Stimulated activated CD8-positive, alpha-beta memory T cell treated with anti-CD3 and anti-CD28 coated beads, Interleukin-12 subunit alpha, Interleukin-12 subunit beta, amount 100 ng/mL, for 24 hours (primary cell): ENCODE measurements around the gene WWP2.
"Not testable (repeated sequence)": the region's sequence is repeated elsewhere in the genome, so short reads cannot be mapped to it uniquely, and the experiment has no call there.

Experiments
- DNase-seq: peaks from one replicate; pipeline ENCODE4 v3.0.0-alpha.2; 2020; ENCODE audit errors: extremely low read depth

WWP2 gene

GRCh38 chr16:69794486-69794885 is 32.4 kb downstream of the WWP2 start:
- no peak for DNase-seq

- DNase-seq, result no peak
Measured at GRCh38 chr16:69796285-69797118, 34.4 kb downstream of the WWP2 start.

DNA sequence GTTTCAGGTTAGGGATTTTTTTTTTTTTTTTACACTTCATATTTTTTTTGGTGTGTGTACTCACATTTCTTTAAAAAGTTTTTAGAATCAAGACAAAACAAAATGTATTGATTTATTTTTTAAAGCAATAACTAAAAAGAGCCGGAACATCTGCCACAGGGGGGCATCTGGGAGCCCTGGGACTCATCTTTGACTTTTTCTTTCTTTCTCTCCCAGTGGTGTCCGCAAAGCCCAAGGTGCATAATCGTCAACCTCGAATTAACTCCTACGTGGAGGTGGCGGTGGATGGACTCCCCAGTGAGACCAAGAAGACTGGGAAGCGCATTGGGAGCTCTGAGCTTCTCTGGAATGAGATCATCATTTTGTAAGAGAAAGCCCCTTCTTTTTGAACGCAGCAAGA is 36.3 kb downstream of the WWP2 start:
- no peak for DNase-seq

GRCh38 chr16:69799611-69800031 is 37.5 kb downstream of the WWP2 start:
- DNase-seq, result no peak

GRCh38 chr16:69804297-69804696 is 42.2 kb downstream of the WWP2 start:
- DNase-seq, result no peak

DNA sequence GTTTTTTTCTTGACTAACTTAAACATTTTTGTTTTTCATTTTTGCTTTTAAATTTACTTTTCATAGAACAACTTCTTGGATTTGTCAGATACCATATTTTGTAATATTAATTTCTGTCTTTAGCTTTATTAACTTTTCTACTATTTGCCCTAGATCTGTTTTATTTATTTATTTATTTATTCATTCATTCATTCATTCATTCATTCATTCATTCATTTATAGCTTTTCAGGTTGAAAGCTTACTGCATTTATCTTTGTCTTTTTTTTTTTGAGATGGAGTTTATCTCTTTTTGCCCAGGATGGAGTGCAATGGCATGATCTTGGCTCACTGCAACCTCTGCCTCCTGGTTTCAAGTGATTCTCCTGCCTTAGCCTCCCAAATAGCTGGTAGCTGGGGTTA is 44.6 kb downstream of the WWP2 start:
- not testable (repeated sequence) for DNase-seq

DNA sequence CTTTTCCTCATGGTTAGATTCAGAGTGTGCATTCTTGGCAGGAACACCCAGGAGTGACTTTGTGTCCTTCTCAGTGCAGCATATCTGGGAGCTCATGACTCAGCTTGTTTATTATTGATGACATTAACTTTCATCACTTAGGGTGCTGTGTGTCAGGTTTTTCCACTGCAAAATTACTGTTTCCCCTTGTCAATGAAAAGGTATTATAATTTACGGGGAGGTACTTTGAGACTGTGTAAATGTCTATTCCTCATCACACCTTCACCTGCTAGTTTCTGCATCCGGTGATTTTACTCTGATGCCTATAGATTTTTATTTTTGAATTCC is 50.5 kb downstream of the WWP2 start:
- DNase-seq, result no peak

GRCh38 chr16:69814078-69814477 is 51.9 kb downstream of the WWP2 start:
- no peak for DNase-seq

- no peak for DNase-seq
Measured at GRCh38 chr16:69814561-69814960, 52.4 kb downstream of the WWP2 start.

GRCh38 chr16:69815216-69815883 is 53.2 kb downstream of the WWP2 start:
- DNase-seq, result not testable (repeated sequence)

- DNase-seq, result no peak
Measured at GRCh38 chr16:69816996-69817395, 54.9 kb downstream of the WWP2 start.

GRCh38 chr16:69818891-69819545 is 56.9 kb downstream of the WWP2 start:
- no peak for DNase-seq

DNA sequence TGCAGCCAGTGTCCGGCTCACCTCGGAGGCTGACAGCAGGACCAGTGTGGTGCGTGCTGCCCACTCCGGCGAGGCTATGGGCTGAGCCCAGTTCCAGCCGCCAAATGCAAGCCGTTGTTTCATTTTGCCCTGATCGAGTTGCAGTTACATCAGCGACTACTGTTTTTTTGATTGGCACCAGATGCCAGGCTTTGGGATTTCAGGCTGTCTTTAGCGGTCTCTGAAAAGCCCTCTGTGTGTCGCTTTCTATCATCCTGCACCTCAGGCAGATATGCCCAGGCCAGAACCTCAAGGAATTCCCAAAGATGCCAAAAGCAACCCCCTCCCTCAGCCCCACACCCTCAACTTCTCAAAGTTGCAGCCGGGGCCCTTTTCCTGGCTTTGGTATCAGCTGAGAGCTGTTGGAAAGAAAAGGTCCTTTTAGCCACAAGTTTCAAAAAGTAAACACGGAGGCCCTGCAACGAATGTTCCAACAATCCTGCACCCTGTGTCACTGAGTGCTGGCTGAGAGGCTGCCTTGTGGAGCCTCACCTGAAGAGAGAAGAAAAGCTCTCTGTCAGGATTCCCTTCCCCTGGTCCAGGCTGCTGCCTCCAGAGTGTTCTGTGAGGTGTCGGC is 58.9 kb downstream of the WWP2 start:
- DNase-seq, result no peak

- no peak for DNase-seq
Measured at GRCh38 chr16:69821844-69822173, 59.7 kb downstream of the WWP2 start.

DNA sequence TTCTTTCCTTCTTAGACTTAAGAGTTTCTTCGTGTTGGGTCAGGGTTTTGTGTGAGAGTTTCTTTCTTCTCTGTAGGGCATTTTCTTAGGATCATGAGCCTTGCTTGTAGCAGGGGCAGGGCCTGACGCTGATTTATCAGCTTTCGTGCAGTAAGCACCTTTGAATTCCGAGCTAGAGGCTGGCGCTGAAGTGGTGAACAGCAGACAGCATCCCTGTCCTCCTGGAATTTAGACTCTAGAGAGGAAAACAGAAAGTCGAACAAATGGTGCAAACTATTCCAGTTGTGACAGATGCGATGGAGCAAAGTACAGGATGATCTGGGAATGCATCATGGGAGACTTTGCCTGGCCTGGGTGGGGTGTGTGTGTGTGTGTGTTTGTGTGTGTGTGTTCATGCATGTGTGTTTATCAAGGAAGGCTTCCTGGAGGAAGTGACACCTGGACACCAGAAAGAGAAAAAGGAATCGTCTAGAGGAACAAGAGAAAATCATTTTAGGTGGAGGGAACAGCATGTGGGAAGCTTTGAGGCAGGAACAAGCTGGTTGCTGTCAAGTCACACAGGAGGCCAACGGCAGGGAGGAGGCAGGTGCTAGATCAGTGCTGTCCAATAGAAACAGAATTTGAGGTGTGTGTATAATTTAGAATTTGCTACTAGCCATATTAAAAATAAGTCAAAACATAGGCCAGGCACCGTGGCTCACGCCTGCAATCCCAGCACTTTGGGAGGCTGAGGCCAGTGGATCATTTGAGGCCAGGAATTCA is 60.2 kb downstream of the WWP2 start:
- no peak for DNase-seq

- DNase-seq, result no peak
Measured at GRCh38 chr16:69823831-69824563, 61.9 kb downstream of the WWP2 start.

DNA sequence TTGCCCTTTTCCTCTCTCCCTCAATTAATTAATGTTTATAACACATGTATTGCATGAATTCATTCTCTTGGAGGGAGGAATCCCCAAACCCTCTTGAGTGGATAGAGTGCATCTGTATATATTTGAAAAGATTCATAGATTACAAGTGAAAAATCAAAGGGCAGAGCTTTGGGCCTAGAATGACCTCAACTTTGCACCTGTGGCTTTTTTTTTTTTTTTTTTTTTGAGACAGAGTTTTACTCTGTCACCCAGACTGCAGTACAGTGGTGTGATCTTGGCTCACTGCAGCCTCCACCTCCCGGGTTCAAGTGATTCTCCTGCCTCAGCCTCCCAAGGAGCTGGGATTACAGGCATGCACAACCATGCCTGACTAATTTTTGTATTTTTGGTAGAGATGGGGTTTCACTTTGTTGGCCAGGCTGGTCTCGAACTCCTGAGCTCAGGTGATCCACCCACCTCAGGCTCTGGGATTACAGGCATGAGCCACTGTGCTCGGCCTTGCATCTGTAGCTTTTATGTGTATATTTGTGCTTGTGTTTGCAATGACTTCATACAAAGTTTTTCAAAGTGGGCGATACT is 62.5 kb downstream of the WWP2 start:
- not testable (repeated sequence) for DNase-seq

- DNase-seq, result no peak
Measured at GRCh38 chr16:69827524-69827923, 65.4 kb downstream of the WWP2 start.

DNA sequence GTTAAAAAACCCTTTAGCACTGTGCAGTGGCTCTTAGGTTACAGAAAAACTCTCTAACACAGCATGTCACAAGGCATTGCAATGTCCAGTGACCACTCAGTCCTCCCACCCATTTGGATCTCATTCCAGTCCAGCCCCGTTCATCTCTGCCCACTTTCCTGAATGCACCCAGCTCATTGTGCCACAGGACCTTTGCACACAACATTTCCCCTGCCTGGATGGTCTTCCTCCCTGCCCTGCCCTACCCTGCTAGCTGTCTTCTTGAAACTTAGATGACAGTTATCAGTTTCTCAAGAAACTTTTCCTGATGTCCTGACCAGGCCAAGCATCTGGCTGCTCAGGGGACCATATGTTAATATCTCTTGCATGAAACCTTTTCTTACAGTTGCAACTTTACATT is 67.2 kb downstream of the WWP2 start:
- DNase-seq, result no peak

- DNase-seq, result no peak
Measured at GRCh38 chr16:69830146-69830533, 68.0 kb downstream of the WWP2 start.
